Measurements from ENCODE around the gene CLEC4F. TPM values are rescaled to one million over a fixed set of nuclear protein-coding genes. Genes with fewer than 3 reads are reported as not detected.

CLEC4F gene
- polyA plus RNA-seq, 1 of the 3 experiments (the other 2 are of a cell fraction), result 0.12 TPM

DNA sequence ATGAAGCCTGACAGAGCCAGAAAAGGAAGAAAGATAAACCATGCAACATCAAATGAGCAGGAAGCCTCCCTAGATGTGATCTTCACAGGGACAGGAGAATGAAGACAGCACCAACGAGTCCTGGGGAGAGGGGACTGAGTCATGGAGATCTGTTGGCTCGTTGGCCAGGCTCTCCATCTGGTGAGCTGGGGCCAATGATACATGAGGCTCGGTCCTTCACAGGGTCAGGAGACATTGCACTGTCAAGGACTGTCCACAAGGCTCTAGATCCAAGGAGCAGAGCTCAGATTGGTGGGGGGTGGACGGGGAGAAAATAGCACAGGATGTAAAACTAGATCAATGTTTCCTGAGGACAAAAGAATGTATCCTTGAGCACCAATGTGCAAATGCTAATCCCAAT lies 14.5 kb upstream of the CLEC4F start:
- ChIA-PET CTCF (no interaction called here), POLR2A (no interaction called here)
- Histone ChIP-seq H3K9me2 (no peaks in the 10 kb centered on the region), H3F3A (replicated peaks; ENCODE audit: insufficient read depth) (no peaks in the 10 kb centered on the region), H3K36me3 (replicated peaks in 1 of 2; ENCODE audit: control insufficient read depth in 1 of 2, insufficient read depth in 2 of 2, low read length in 1 of 2) (no peaks in the 10 kb centered on the region), H3K9me3 (no peaks in the 10 kb centered on the region), H4K20me1 (ENCODE audit: insufficient read depth) (no peaks in the 10 kb centered on the region), H3K4me1 (ENCODE audit: control insufficient read depth in 1 of 2, insufficient read depth in 2 of 2, low read depth in 1 of 2, low read length in 1 of 2) (no peaks in the 10 kb centered on the region), H3K4me3 (ENCODE audit: low read depth in 2 of 2, low read length in 1 of 2) (no peak overlapping the region), H3K4me2 (no peak overlapping the region), H3K27ac (ENCODE audit: low read depth in 2 of 2, low read length in 1 of 2) (no peak overlapping the region), H3K27me3 (ENCODE audit: insufficient read depth) (no peaks in the 10 kb centered on the region), H3K9ac (no peak overlapping the region), H3K79me2 (ENCODE audit: insufficient read depth) (no peaks in the 10 kb centered on the region), H2AFZ (ENCODE audit: low read depth) (no peak overlapping the region)
- TF ChIP-seq FOSL2 (IDR thresholded peaks at IDR 0.05; ENCODE audit: borderline replicate concordance, low read depth), result no peak
- TF ChIP-seq RAD21 (IDR thresholded peaks at IDR 0.05; ENCODE audit: low read length), result no peak
- no peak for TF ChIP-seq NFIC (IDR thresholded peaks at IDR 0.05; ENCODE audit: borderline replicate concordance)
- WGBS (ENCODE audit: low lambda C conversion rate), result 25% methylated on average over 4 of the region's 4 CpGs
- DNase-seq, result no peak

DNA sequence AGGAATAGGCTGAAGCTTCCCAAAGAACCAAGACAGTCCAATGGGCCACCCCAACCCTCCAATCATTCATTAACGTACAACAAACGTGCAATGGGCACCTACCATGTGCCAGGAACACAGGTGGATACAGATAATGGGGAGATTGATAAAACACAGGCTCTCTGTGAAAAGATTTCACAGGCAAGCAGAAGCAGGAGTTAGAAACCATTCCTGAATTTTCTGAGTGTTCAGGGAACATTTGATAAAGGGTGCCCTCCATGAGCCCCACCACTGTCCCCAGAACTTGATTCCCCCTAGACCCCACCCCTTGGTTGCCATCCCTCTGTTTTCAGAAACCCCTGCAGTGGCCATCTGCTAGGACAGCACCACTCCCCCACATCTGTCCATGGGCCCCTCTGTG lies 13.7 kb upstream of the CLEC4F start:
- no peaks in the 10 kb centered on the region for H3K79me2 ChIP-seq (ENCODE audit: insufficient read depth)
- ChIA-PET POLR2A (no interaction called here), CTCF (interaction anchor here (0.7 to 0.9 kb wide), 2 partner anchors 27 to 49 kb away, joined by 3 read pairs; no protein-coding TSS in a partner anchor)
- DNase-seq, result no peak
- H3K9me3 ChIP-seq, result no peaks in the 10 kb centered on the region
- no peak overlapping the region for H3K4me3 ChIP-seq (ENCODE audit: low read depth in 2 of 2, low read length in 1 of 2)
- H3K9ac ChIP-seq, result no peak overlapping the region
- no peaks in the 10 kb centered on the region for H3K9me2 ChIP-seq
- WGBS (ENCODE audit: low lambda C conversion rate), result 18% methylated on average over 2 of the region's 2 CpGs
- H3K4me2 ChIP-seq, result no peak overlapping the region
- H4K20me1 ChIP-seq (ENCODE audit: insufficient read depth), result no peaks in the 10 kb centered on the region
- H3K36me3 ChIP-seq (replicated peaks in 1 of 2; ENCODE audit: control insufficient read depth in 1 of 2, insufficient read depth in 2 of 2, low read length in 1 of 2), result no peaks in the 10 kb centered on the region
- H2AFZ ChIP-seq (ENCODE audit: low read depth), result no peak overlapping the region
- H3K27ac ChIP-seq (ENCODE audit: low read depth in 2 of 2, low read length in 1 of 2), result no peak overlapping the region
- H3K4me1 ChIP-seq (ENCODE audit: control insufficient read depth in 1 of 2, insufficient read depth in 2 of 2, low read depth in 1 of 2, low read length in 1 of 2), result no peaks in the 10 kb centered on the region
- no peaks in the 10 kb centered on the region for H3F3A ChIP-seq (replicated peaks; ENCODE audit: insufficient read depth)
- no peaks in the 10 kb centered on the region for H3K27me3 ChIP-seq (ENCODE audit: insufficient read depth)
- TF ChIP-seq RXRA (IDR thresholded peaks at IDR 0.05; ENCODE audit: borderline replicate concordance, low read depth) (no peak), NRF1 (IDR thresholded peaks at IDR 0.05; ENCODE audit: low read depth, low read length) (no peak), RCOR1 (IDR thresholded peaks at IDR 0.05; ENCODE audit: low read length) (no peak), MXI1 (IDR thresholded peaks at IDR 0.05; ENCODE audit: low read depth, low read length) (no peak), NFIC (IDR thresholded peaks at IDR 0.05; ENCODE audit: borderline replicate concordance) (no peak), TEAD4 (IDR thresholded peaks at IDR 0.05; ENCODE audit: borderline replicate concordance, insufficient read depth) (no peak), EP300 (IDR thresholded peaks at IDR 0.05; ENCODE audit: borderline replicate concordance in 1 of 2, low read depth in 1 of 2, low read length in 1 of 2) (no peak), YY1 (IDR thresholded peaks at IDR 0.05; ENCODE audit: low read depth) (no peak), POLR2AphosphoS5 (IDR thresholded peaks at IDR 0.05; ENCODE audit: low read depth, low read length) (no peak)
- TF ChIP-seq, protein P1, sequence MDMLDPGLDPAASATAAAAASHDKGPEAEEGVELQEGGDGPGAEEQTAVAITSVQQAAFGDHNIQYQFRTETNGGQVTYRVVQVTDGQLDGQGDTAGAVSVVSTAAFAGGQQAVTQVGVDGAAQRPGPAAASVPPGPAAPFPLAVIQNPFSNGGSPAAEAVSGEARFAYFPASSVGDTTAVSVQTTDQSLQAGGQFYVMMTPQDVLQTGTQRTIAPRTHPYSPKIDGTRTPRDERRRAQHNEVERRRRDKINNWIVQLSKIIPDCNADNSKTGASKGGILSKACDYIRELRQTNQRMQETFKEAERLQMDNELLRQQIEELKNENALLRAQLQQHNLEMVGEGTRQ (IDR thresholded peaks at IDR 0.05; ENCODE audit: borderline replicate concordance, low read depth, low read length), result no peak
- TF ChIP-seq, protein P2, sequence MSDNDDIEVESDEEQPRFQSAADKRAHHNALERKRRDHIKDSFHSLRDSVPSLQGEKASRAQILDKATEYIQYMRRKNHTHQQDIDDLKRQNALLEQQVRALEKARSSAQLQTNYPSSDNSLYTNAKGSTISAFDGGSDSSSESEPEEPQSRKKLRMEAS (IDR thresholded peaks at IDR 0.05; ENCODE audit: low read depth), result no peak
- TF ChIP-seq, protein P3, sequence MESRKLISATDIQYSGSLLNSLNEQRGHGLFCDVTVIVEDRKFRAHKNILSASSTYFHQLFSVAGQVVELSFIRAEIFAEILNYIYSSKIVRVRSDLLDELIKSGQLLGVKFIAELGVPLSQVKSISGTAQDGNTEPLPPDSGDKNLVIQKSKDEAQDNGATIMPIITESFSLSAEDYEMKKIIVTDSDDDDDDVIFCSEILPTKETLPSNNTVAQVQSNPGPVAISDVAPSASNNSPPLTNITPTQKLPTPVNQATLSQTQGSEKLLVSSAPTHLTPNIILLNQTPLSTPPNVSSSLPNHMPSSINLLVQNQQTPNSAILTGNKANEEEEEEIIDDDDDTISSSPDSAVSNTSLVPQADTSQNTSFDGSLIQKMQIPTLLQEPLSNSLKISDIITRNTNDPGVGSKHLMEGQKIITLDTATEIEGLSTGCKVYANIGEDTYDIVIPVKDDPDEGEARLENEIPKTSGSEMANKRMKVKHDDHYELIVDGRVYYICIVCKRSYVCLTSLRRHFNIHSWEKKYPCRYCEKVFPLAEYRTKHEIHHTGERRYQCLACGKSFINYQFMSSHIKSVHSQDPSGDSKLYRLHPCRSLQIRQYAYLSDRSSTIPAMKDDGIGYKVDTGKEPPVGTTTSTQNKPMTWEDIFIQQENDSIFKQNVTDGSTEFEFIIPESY (IDR thresholded peaks at IDR 0.05; ENCODE audit: borderline replicate concordance, low read depth), result no peak
- TF ChIP-seq, protein P4, sequence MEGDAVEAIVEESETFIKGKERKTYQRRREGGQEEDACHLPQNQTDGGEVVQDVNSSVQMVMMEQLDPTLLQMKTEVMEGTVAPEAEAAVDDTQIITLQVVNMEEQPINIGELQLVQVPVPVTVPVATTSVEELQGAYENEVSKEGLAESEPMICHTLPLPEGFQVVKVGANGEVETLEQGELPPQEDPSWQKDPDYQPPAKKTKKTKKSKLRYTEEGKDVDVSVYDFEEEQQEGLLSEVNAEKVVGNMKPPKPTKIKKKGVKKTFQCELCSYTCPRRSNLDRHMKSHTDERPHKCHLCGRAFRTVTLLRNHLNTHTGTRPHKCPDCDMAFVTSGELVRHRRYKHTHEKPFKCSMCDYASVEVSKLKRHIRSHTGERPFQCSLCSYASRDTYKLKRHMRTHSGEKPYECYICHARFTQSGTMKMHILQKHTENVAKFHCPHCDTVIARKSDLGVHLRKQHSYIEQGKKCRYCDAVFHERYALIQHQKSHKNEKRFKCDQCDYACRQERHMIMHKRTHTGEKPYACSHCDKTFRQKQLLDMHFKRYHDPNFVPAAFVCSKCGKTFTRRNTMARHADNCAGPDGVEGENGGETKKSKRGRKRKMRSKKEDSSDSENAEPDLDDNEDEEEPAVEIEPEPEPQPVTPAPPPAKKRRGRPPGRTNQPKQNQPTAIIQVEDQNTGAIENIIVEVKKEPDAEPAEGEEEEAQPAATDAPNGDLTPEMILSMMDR (IDR thresholded peaks at IDR 0.05), result no peak
